ENCODE data around the gene SLC4A2.

GRCh38 chr7:151091003-151091402 is 31.6 kb downstream of the SLC4A2 start:
- TF ChIP-seq, protein P1, sequence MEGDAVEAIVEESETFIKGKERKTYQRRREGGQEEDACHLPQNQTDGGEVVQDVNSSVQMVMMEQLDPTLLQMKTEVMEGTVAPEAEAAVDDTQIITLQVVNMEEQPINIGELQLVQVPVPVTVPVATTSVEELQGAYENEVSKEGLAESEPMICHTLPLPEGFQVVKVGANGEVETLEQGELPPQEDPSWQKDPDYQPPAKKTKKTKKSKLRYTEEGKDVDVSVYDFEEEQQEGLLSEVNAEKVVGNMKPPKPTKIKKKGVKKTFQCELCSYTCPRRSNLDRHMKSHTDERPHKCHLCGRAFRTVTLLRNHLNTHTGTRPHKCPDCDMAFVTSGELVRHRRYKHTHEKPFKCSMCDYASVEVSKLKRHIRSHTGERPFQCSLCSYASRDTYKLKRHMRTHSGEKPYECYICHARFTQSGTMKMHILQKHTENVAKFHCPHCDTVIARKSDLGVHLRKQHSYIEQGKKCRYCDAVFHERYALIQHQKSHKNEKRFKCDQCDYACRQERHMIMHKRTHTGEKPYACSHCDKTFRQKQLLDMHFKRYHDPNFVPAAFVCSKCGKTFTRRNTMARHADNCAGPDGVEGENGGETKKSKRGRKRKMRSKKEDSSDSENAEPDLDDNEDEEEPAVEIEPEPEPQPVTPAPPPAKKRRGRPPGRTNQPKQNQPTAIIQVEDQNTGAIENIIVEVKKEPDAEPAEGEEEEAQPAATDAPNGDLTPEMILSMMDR (conservative IDR thresholded peaks at IDR 0.05 in 1 of 2, IDR thresholded peaks at IDR 0.05 in 1 of 2; ENCODE audit: extremely low read depth in 1 of 2, insufficient read depth in 1 of 2, low read depth in 1 of 2, low read length in 2 of 2) = no peak
- TF ChIP-seq EZH2 (IDR thresholded peaks at IDR 0.05; ENCODE audit: borderline replicate concordance, low read length) = no peak

Data from mammary epithelial cell (primary cell).